Keratinocyte (primary cell): ENCODE results near the gene PARP3. TPM values are rescaled to one million over a fixed set of nuclear protein-coding genes. Genes with fewer than 3 reads are reported as not detected.

Experiments
- DNase-seq: peaks from one replicate; pipeline ENCODE4 v3.0.0-alpha.2; 2011; ENCODE audit warnings: low read depth, missing footprints, low spot score
- FAIRE-seq: peaks from 2 replicates; lab custom pipeline; 2011; peaks lifted over from hg19 to GRCh38; lab: Jason Lieb, UNC
- H2AFZ ChIP-seq: 2 replicates; pipeline ENCODE4 v1.6.0; 2012; ENCODE audit warnings: low read length, control low read depth, inconsistent platforms; ENCODE audit not compliant: control insufficient read depth
- H3K27ac ChIP-seq: 2 replicates; pipeline ENCODE4 v1.5.1; 2011; ENCODE audit warnings: low read length; ENCODE audit not compliant: control insufficient read depth, insufficient read depth
- H3K27me3 ChIP-seq: 3 replicates; pipeline ENCODE4 v1.6.0; 2011; ENCODE audit warnings: low read length; ENCODE audit not compliant: control insufficient read depth, insufficient read depth; ENCODE audit errors: extremely low read depth
- H3K36me3 ChIP-seq, 2 experiments: 2 replicates in 1 of 2; 3 replicates in 1 of 2; pipeline ENCODE4 v1.5.1; 2011; ENCODE audit warnings: low read length in 2 of 2, mild to moderate bottlenecking in 1 of 2; ENCODE audit not compliant: control insufficient read depth in 2 of 2, insufficient read depth in 2 of 2; ENCODE audit errors: extremely low read depth in 1 of 2
- H3K4me1 ChIP-seq: 3 replicates; pipeline ENCODE4 v1.5.1; 2011; ENCODE audit warnings: low read length; ENCODE audit not compliant: control insufficient read depth, insufficient read depth; ENCODE audit errors: extremely low read depth
- H3K4me2 ChIP-seq: 3 replicates; pipeline ENCODE4 v1.6.0; 2011; ENCODE audit warnings: low read depth, low read length; ENCODE audit not compliant: control insufficient read depth, insufficient read depth; ENCODE audit errors: extremely low read depth
- H3K4me3 ChIP-seq, 3 experiments: fragments of 200-600 bp in 1 of 3; sonication (generic) in 1 of 3; 2 replicates in 2 of 3; 3 replicates in 1 of 3; pipeline ENCODE4 v1.5.1; 2011 to 2016; ENCODE audit warnings: low read length in 3 of 3, mild to moderate bottlenecking in 3 of 3, control low read depth in 2 of 3, inconsistent platforms in 1 of 3, low read depth in 1 of 3, mixed read lengths in 1 of 3, mixed run types in 1 of 3, moderate library complexity in 1 of 3; ENCODE audit not compliant: control insufficient read depth in 2 of 3, insufficient read depth in 2 of 3; ENCODE audit errors: extremely low read depth in 1 of 3
- H3K79me2 ChIP-seq: 2 replicates; pipeline ENCODE4 v1.6.0; 2012; ENCODE audit warnings: low read length; ENCODE audit not compliant: control insufficient read depth, insufficient read depth
- H3K9ac ChIP-seq: 3 replicates; pipeline ENCODE4 v1.6.0; 2011; ENCODE audit warnings: low read length; ENCODE audit not compliant: control insufficient read depth, insufficient read depth; ENCODE audit errors: extremely low read depth
- H3K9me1 ChIP-seq: 3 replicates; pipeline ENCODE4 v1.6.0; 2011; ENCODE audit warnings: low read length; ENCODE audit not compliant: control insufficient read depth, insufficient read depth; ENCODE audit errors: extremely low read depth
- H3K9me3 ChIP-seq: 2 replicates; pipeline ENCODE4 v1.5.1; 2012; ENCODE audit warnings: low read depth, low read length; ENCODE audit not compliant: control insufficient read depth
- H4K20me1 ChIP-seq: 3 replicates; pipeline ENCODE4 v1.6.0; 2011; ENCODE audit warnings: low read length; ENCODE audit not compliant: control insufficient read depth, insufficient read depth; ENCODE audit errors: extremely low read depth
- EZH2 ChIP-seq: IDR thresholded peaks from one replicate; pipeline ENCODE4 v1.6.1; 2012; ENCODE audit warnings: inconsistent platforms, mild to moderate bottlenecking, low read length, moderate library complexity
- dilution Hi-C: fragments of 300-500 bp; cut with MboI; formaldehyde crosslinking; loops from one replicate; pipeline ENCODE4 v1.7.0; 2020; ENCODE audit warnings: low sequenced_read_pairs; ENCODE audit not compliant: extremely low pct_ligation_motif_present
- polyA plus RNA-seq, 5 experiments: library from polyadenylated mRNA; depleted of rRNA in 3 of 5; stranded (reverse) in 3 of 5; stranded (forward) in 1 of 5; unstranded in 1 of 5; fragments of >200 nt; gene quantifications; 1 replicate in 1 of 5; 2 replicates in 3 of 5; 3 replicates in 1 of 5; pipeline versions ENCODE4 v1.2.1 to v1.2.3, GENCODE V29; 2011 to 2012; ENCODE audit warnings: missing spikeins in 2 of 5, low read depth in 1 of 5, low replicate concordance in 1 of 5
- TF ChIP-seq, protein P1 (sequence below), 3 experiments: IDR thresholded peaks in 1 of 3; conservative IDR thresholded peaks in 1 of 3; optimal IDR thresholded peaks in 1 of 3; 2 replicates in 2 of 3; 3 replicates in 1 of 3; pipeline versions ENCODE3 to v1.5.1; 2011; ENCODE audit warnings: low read length in 3 of 3, mild to moderate bottlenecking in 3 of 3, moderate library complexity in 2 of 3, control low read depth in 1 of 3, inconsistent platforms in 1 of 3; ENCODE audit not compliant: insufficient read depth in 2 of 3; ENCODE audit errors: extremely low read depth in 1 of 3

The PARP3 gene
- polyA plus RNA-seq, 1 donor (not counting 4 experiments of a cell fraction or from before 2014, with no cell fraction given), result 6.4 TPM

DNA sequence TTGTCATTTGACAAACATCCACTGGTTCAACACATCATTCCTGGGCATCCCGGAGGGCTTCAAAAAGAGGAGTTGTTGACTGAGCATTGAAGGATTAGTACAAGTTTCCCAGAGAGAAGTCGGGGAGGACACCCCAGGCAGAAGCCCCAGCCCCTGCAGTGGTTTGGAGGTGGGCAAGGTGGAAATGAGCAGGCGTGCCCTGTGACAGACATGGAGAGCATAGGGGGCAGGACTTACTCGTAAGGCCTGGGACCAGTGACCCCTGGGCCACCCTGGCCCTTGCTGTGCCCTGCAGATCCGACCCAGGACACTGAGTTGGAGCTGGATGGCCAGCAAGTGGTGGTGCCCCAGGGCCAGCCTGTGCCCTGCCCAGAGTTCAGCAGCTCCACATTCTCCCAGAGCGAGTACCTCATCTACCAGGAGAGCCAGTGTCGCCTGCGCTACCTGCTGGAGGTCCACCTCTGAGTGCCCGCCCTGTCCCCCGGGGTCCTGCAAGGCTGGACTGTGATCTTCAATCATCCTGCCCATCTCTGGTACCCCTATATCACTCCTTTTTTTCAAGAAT lies 5.9 kb downstream of the PARP3 start:
- DNase-seq, result no peak

GRCh38 chr3:51949121-51949520 lies 7.0 kb downstream of the PARP3 start:
- Histone ChIP-seq H3K9me3 (no peaks in the 10 kb centered on the region), H3K79me2 (no peaks in the 10 kb centered on the region), H3K27ac (no peak overlapping the region), H3K4me2 (no peak overlapping the region), H2AFZ (no peak overlapping the region), H4K20me1 (no peaks in the 10 kb centered on the region), H3K9ac (no peak overlapping the region), H3K27me3 (peaks cover 13% of the 10 kb centered on the region), H3K4me3 (no peak overlapping the region), H3K36me3 (peaks cover 0 to 1% of the 10 kb centered on the region in 2 experiments), H3K4me1 (no peaks in the 10 kb centered on the region), H3K9me1 (no peaks in the 10 kb centered on the region)
- dilution Hi-C loops, result no loop called here
- DNase-seq (no peak), FAIRE-seq (no peak)
- TF ChIP-seq, protein P1, sequence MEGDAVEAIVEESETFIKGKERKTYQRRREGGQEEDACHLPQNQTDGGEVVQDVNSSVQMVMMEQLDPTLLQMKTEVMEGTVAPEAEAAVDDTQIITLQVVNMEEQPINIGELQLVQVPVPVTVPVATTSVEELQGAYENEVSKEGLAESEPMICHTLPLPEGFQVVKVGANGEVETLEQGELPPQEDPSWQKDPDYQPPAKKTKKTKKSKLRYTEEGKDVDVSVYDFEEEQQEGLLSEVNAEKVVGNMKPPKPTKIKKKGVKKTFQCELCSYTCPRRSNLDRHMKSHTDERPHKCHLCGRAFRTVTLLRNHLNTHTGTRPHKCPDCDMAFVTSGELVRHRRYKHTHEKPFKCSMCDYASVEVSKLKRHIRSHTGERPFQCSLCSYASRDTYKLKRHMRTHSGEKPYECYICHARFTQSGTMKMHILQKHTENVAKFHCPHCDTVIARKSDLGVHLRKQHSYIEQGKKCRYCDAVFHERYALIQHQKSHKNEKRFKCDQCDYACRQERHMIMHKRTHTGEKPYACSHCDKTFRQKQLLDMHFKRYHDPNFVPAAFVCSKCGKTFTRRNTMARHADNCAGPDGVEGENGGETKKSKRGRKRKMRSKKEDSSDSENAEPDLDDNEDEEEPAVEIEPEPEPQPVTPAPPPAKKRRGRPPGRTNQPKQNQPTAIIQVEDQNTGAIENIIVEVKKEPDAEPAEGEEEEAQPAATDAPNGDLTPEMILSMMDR (optimal IDR thresholded peaks at IDR 0.05 in 1 of 3, IDR thresholded peaks at IDR 0.05 in 1 of 3, conservative IDR thresholded peaks at IDR 0.05 in 1 of 3; ENCODE audit: extremely low read depth in 1 of 3, insufficient read depth in 2 of 3, low read length in 3 of 3), result no peak
- TF ChIP-seq EZH2, result no peak

More for the DNA sequence above, 5.9 kb downstream of the PARP3 start:
- Histone ChIP-seq H3K9ac (no peak overlapping the region), H4K20me1 (no peaks in the 10 kb centered on the region), H3K4me2 (no peak overlapping the region), H3K79me2 (no peaks in the 10 kb centered on the region), H3K27ac (no peak overlapping the region), H3K9me3 (no peaks in the 10 kb centered on the region), H3K36me3 (peaks cover 0 to 1% of the 10 kb centered on the region in 2 experiments), H3K4me3 (no peak overlapping the region), H3K4me1 (peaks cover under 1% of the 10 kb centered on the region), H3K27me3 (peaks cover 4% of the 10 kb centered on the region), H3K9me1 (no peaks in the 10 kb centered on the region), H2AFZ (no peak overlapping the region)
- dilution Hi-C loops, result no loop called here
- no peak for TF ChIP-seq EZH2
- TF ChIP-seq, protein P1 (optimal IDR thresholded peaks at IDR 0.05 in 1 of 3, IDR thresholded peaks at IDR 0.05 in 1 of 3, conservative IDR thresholded peaks at IDR 0.05 in 1 of 3; ENCODE audit: extremely low read depth in 1 of 3, insufficient read depth in 2 of 3, low read length in 3 of 3), result no peak
- FAIRE-seq, result no peak
